IgD-negative memory B cell (primary cell): ENCODE data around the gene HMGCS1. TPM values are rescaled to one million over a fixed set of nuclear protein-coding genes. Genes with fewer than 3 reads are reported as not detected.

Source experiments
- polyA plus RNA-seq: library from polyadenylated mRNA; unstranded; fragments of 300-500 nt; fragmentation: Illumina TruSeq; gene quantifications from one replicate; pipeline ENCODE4 v1.2.3, GENCODE V29; 2021

HMGCS1 gene
- polyA plus RNA-seq, 1 donor from 2014 or later, result 11.7 TPM

Other genes starting within 250 kb of the HMGCS1 start
- 44.1 TPM for gene ZNF131, start 192.5 kb downstream of the HMGCS1 start, polyA plus RNA-seq
- gene NIM1K, start 121.2 kb downstream of the HMGCS1 start, polyA plus RNA-seq, result not detected
- gene CCL28, start 99.0 kb upstream of the HMGCS1 start, polyA plus RNA-seq, result 13.1 TPM
- gene TMEM267, start 170.5 kb upstream of the HMGCS1 start, polyA plus RNA-seq, result 21.2 TPM
- gene C5orf34, start 201.7 kb upstream of the HMGCS1 start, polyA plus RNA-seq, result 0.74 TPM
- 35.8 TPM for gene PAIP1, start 243.7 kb upstream of the HMGCS1 start, polyA plus RNA-seq